GM12892 (cell line): ENCODE results near the gene KLHL20.

Experiments used
- POLR2A ChIP-seq: IDR thresholded peaks from 2 replicates; pipeline ENCODE4 v1.6.1; 2011; ENCODE audit warnings: low read depth, low read length, control low read depth
- POLR2AphosphoS5 ChIP-seq: IDR thresholded peaks from 2 replicates; pipeline ENCODE4 v1.6.1; 2011; ENCODE audit warnings: low read depth, low read length, control low read depth
- TAF1 ChIP-seq: IDR thresholded peaks from 2 replicates; pipeline ENCODE4 v1.6.1; 2011; ENCODE audit warnings: low read depth, mild to moderate bottlenecking, control low read depth, low read length, borderline replicate concordance

GRCh38 chr1:173827611-173828010 is 112.8 kb downstream of the KLHL20 start:
- TF ChIP-seq POLR2A: no peak
- no peak for TF ChIP-seq POLR2AphosphoS5
- no peak for TF ChIP-seq TAF1
